ENCODE data around the gene STEAP3. TPM values are rescaled to one million over a fixed set of nuclear protein-coding genes. Genes with fewer than 3 reads are reported as not detected.
A peak's percentile ranks its signal among the peaks of the same experiment; 100 is the strongest.

STEAP3 gene
- total and polyA plus RNA-seq, 2 donors (not counting 3 experiments of a cell fraction or from before 2014, with no cell fraction given) = 8.6 to 17.4 TPM

GRCh38 chr2:119208791-119209203, 14.8 kb upstream of the STEAP3 start:
- TF ChIP-seq FOS (IDR thresholded peaks at IDR 0.05; ENCODE audit: borderline replicate concordance, insufficient read depth, low read length) = peak; percentile 43
- TF ChIP-seq POLR2A (IDR thresholded peaks at IDR 0.05; ENCODE audit: low read depth, low read length) = no peak
- DNase-seq (ENCODE audit: low read depth, low spot score) = no peak
- no peak for FAIRE-seq
- Histone ChIP-seq H4K20me1 (replicated peaks; ENCODE audit: control insufficient read depth, extremely low read depth, insufficient read depth, low read length) (no peaks in the 10 kb centered on the region), H2AFZ (ENCODE audit: low read depth, low read length) (no peak overlapping the region), H3K27ac (ENCODE audit: insufficient read depth, low read depth, low read length) (no peak overlapping the region), H3K4me1 (ENCODE audit: control insufficient read depth, extremely low read depth, insufficient read depth, low read length) (no peaks in the 10 kb centered on the region), H3K9ac (replicated peaks; ENCODE audit: extremely low read depth, insufficient read depth, low read length) (no peak overlapping the region), H3K4me3 (replicated peaks in 1 of 3; ENCODE audit: insufficient read depth in 1 of 3, low read depth in 1 of 3, low read length in 3 of 3) (no peak overlapping the region), H3K79me2 (ENCODE audit: control insufficient read depth, insufficient read depth, low read length) (no peaks in the 10 kb centered on the region), H3K27me3 (ENCODE audit: control insufficient read depth in 2 of 2, insufficient read depth in 2 of 2, low read length in 2 of 2) (peaks cover 2 to 6% of the 10 kb centered on the region in 2 experiments), H3K9me1 (replicated peaks; ENCODE audit: control insufficient read depth, extremely low read depth, insufficient read depth, low read length) (no peaks in the 10 kb centered on the region), H3K36me3 (ENCODE audit: control insufficient read depth in 2 of 2, extremely low read depth in 1 of 2, insufficient read depth in 2 of 2, low read length in 2 of 2) (no peaks in the 10 kb centered on the region), H3K9me3 (replicated peaks; ENCODE audit: control insufficient read depth, insufficient read depth, low read length) (no peaks in the 10 kb centered on the region), H3K4me2 (ENCODE audit: insufficient read depth, low read length) (no peak overlapping the region)
- CTCF ChIA-PET = no interaction called here
- POLR2A ChIA-PET = no interaction called here
- dilution Hi-C loops (cut with MboI; ENCODE audit: extremely low pct_ligation_motif_present, low sequenced_read_pairs) (no loop called here), intact Hi-C loops (cut with micrococcal nuclease) (no loop called here)
- no TSS peak for BruUV-seq (replicated peaks)

GRCh38 chr2:119212139-119212800, 11.4 kb upstream of the STEAP3 start:
- TF ChIP-seq EZH2 (IDR thresholded peaks at IDR 0.05; ENCODE audit: borderline replicate concordance, low read depth, low read length, severe bottlenecking) (no peak), POLR2AphosphoS5 (IDR thresholded peaks at IDR 0.05; ENCODE audit: insufficient read depth, low read depth, low read length) (no peak), FOS (IDR thresholded peaks at IDR 0.05; ENCODE audit: borderline replicate concordance, insufficient read depth, low read length) (no peak), GATA2 (IDR thresholded peaks at IDR 0.05; ENCODE audit: insufficient read depth, insufficient read length, low read depth, low read length) (no peak), JUN (IDR thresholded peaks at IDR 0.05; ENCODE audit: borderline replicate concordance, insufficient read depth, insufficient read length, low read depth) (no peak), POLR2A (IDR thresholded peaks at IDR 0.05; ENCODE audit: low read depth, low read length) (no peak), MYC (IDR thresholded peaks at IDR 0.05; ENCODE audit: low read depth, low read length) (no peak), CTCF (IDR thresholded peaks at IDR 0.05; ENCODE audit: extremely low read depth in 1 of 2, insufficient read depth in 1 of 2, low read depth in 1 of 2, low read length in 2 of 2) (no peak)
- TF ChIP-seq, protein P1, sequence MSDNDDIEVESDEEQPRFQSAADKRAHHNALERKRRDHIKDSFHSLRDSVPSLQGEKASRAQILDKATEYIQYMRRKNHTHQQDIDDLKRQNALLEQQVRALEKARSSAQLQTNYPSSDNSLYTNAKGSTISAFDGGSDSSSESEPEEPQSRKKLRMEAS (IDR thresholded peaks at IDR 0.05; ENCODE audit: insufficient read depth, insufficient read length) = no peak
- Histone ChIP-seq H3K9me3 (replicated peaks; ENCODE audit: control insufficient read depth, insufficient read depth, low read length) (no peaks in the 10 kb centered on the region), H2AFZ (ENCODE audit: low read depth, low read length) (no peak overlapping the region), H3K9ac (replicated peaks; ENCODE audit: extremely low read depth, insufficient read depth, low read length) (no peak overlapping the region), H3K4me1 (ENCODE audit: control insufficient read depth, extremely low read depth, insufficient read depth, low read length) (no peaks in the 10 kb centered on the region), H4K20me1 (replicated peaks; ENCODE audit: control insufficient read depth, extremely low read depth, insufficient read depth, low read length) (no peaks in the 10 kb centered on the region), H3K4me3 (replicated peaks in 1 of 3; ENCODE audit: insufficient read depth in 1 of 3, low read depth in 1 of 3, low read length in 3 of 3) (no peak overlapping the region), H3K4me2 (ENCODE audit: insufficient read depth, low read length) (no peak overlapping the region), H3K9me1 (replicated peaks; ENCODE audit: control insufficient read depth, extremely low read depth, insufficient read depth, low read length) (no peaks in the 10 kb centered on the region), H3K36me3 (ENCODE audit: control insufficient read depth in 2 of 2, extremely low read depth in 1 of 2, insufficient read depth in 2 of 2, low read length in 2 of 2) (no peaks in the 10 kb centered on the region), H3K79me2 (ENCODE audit: control insufficient read depth, insufficient read depth, low read length) (no peaks in the 10 kb centered on the region), H3K27ac (ENCODE audit: insufficient read depth, low read depth, low read length) (no peak overlapping the region), H3K27me3 (ENCODE audit: control insufficient read depth in 2 of 2, insufficient read depth in 2 of 2, low read length in 2 of 2) (peaks cover 2 to 6% of the 10 kb centered on the region in 2 experiments)
- ChIA-PET CTCF (no interaction called here), POLR2A (no interaction called here)
- FAIRE-seq (no peak), DNase-seq (ENCODE audit: low read depth, low spot score) (no peak)
- intact Hi-C loops (cut with micrococcal nuclease) = no loop called here
- dilution Hi-C loops (cut with MboI; ENCODE audit: extremely low pct_ligation_motif_present, low sequenced_read_pairs) = no loop called here
- no TSS peak for BruUV-seq (replicated peaks)
